ENCODE results near the gene FAM20C. TPM values are rescaled to one million over a fixed set of nuclear protein-coding genes. Genes with fewer than 3 reads are reported as not detected.

The FAM20C gene
- total RNA-seq, 1 donor from 2014 or later: 1.3 TPM

- no peak for DNase-seq (ENCODE audit: low read depth)
- Histone ChIP-seq H3K27me3 (ENCODE audit: control insufficient read depth, insufficient read depth, low read length) (no peaks in the 10 kb centered on the region), H3K36me3 (ENCODE audit: control insufficient read depth, insufficient read depth, low read length) (no peaks in the 10 kb centered on the region), H3K4me3 (ENCODE audit: low read depth, low read length) (no peak overlapping the region)
- no peak for FAIRE-seq
- TF ChIP-seq, protein P1, sequence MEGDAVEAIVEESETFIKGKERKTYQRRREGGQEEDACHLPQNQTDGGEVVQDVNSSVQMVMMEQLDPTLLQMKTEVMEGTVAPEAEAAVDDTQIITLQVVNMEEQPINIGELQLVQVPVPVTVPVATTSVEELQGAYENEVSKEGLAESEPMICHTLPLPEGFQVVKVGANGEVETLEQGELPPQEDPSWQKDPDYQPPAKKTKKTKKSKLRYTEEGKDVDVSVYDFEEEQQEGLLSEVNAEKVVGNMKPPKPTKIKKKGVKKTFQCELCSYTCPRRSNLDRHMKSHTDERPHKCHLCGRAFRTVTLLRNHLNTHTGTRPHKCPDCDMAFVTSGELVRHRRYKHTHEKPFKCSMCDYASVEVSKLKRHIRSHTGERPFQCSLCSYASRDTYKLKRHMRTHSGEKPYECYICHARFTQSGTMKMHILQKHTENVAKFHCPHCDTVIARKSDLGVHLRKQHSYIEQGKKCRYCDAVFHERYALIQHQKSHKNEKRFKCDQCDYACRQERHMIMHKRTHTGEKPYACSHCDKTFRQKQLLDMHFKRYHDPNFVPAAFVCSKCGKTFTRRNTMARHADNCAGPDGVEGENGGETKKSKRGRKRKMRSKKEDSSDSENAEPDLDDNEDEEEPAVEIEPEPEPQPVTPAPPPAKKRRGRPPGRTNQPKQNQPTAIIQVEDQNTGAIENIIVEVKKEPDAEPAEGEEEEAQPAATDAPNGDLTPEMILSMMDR (IDR thresholded peaks at IDR 0.05; ENCODE audit: insufficient read depth, low read length, severe bottlenecking): no peak
These were observed 60.6 kb downstream of the FAM20C start for GRCh38 chr7:252981-253380.

DNA sequence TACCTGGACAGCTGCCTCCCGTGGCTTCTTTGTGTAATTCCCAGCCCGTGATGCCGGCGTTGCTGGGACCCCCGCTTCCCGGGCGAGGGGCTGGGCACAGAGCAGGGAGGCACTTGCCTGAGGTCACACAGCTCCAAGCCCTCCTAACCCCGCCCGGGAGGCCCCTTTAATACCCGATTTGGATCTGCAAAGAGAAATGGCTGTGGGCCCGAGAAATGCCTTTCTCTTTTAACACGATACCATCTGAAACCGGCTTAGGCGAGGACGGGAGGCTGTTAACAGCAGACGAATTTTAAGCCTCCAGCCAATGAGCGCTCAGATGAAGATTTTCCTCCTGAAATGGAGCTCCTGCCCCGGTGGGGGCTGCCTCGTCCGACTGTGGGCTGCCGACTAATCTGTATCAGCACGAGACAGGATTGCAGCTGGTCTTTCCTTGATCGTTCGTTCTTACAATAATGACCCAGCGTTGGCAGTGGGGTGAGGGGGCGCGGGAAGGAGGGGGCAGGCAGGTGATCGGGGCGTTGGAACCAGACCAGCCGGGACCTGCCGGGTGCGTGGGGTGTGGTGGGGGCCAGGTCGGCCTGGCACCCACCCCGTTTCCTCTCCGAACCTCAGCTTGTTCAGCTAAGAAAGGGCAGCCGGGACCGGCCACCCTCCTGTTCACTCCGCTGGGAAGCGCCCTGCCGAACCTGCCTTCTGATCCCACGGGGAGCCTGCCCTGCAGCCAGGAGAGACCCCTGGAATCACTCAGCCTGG is 61.4 kb downstream of the FAM20C start:
- Histone ChIP-seq H3K4me3 (ENCODE audit: low read depth, low read length) (no peak overlapping the region), H3K36me3 (ENCODE audit: control insufficient read depth, insufficient read depth, low read length) (no peaks in the 10 kb centered on the region), H3K27me3 (ENCODE audit: control insufficient read depth, insufficient read depth, low read length) (no peaks in the 10 kb centered on the region)
- TF ChIP-seq, protein P1 (IDR thresholded peaks at IDR 0.05; ENCODE audit: insufficient read depth, low read length, severe bottlenecking): no peak
- DNase-seq (ENCODE audit: low read depth): no peak
- no peak for FAIRE-seq

DNA sequence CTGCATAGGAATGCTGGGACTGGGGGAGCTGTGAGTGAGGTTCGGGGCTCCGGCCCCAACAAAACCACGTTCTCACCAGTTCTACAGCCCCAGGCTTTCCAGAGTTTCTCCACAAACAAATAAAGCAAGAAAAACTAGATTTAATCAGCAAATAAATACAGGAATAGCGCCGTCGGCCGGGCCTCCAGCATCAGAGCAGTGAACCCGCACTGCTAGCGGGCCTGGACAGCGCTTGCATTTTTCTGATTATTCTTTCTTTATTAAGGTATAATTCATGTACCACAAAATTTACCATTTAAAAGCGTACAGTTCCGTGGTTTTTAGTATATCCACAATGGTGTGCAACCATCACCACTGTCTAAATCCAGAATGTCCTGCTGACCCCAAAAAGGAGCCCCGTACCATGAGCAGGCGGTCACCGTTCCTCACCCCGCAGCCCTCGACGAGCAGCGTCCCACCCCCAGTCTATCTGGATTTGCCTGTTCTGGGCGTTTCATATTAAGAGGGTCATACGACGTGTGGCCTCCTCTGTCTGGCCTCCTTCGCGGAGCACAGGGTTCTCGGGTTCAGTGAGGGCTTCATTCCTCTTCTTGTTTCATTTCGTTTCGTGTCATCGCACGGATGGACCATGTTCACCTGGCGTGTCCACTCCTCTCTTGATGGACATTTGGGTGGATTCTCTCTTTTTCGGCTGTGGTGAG is 62.1 kb downstream of the FAM20C start:
- TF ChIP-seq, protein P1 (IDR thresholded peaks at IDR 0.05; ENCODE audit: insufficient read depth, low read length, severe bottlenecking): no peak
- FAIRE-seq (no peak), DNase-seq (ENCODE audit: low read depth) (no peak)
- no peaks in the 10 kb centered on the region for H3K27me3 ChIP-seq (ENCODE audit: control insufficient read depth, insufficient read depth, low read length)
- H3K4me3 ChIP-seq (ENCODE audit: low read depth, low read length): no peak overlapping the region
- H3K36me3 ChIP-seq (ENCODE audit: control insufficient read depth, insufficient read depth, low read length): no peaks in the 10 kb centered on the region

GRCh38 chr7:255038-255435 is 62.7 kb downstream of the FAM20C start:
- TF ChIP-seq, protein P1 (IDR thresholded peaks at IDR 0.05; ENCODE audit: insufficient read depth, low read length, severe bottlenecking): no peak
- H3K27me3 ChIP-seq (ENCODE audit: control insufficient read depth, insufficient read depth, low read length): no peaks in the 10 kb centered on the region
- DNase-seq (ENCODE audit: low read depth) (no peak), FAIRE-seq (no peak)
- H3K4me3 ChIP-seq (ENCODE audit: low read depth, low read length): no peak overlapping the region
- H3K36me3 ChIP-seq (ENCODE audit: control insufficient read depth, insufficient read depth, low read length): no peaks in the 10 kb centered on the region

- FAIRE-seq: no peak
- no peaks in the 10 kb centered on the region for H3K36me3 ChIP-seq (ENCODE audit: control insufficient read depth, insufficient read depth, low read length)
These were observed 63.5 kb downstream of the FAM20C start for GRCh38 chr7:255721-256361.

More at GRCh38 chr7:255721-256361, 63.5 kb downstream of the FAM20C start:
- TF ChIP-seq, protein P1 (IDR thresholded peaks at IDR 0.05; ENCODE audit: insufficient read depth, low read length, severe bottlenecking): no peak
- no peak for DNase-seq (ENCODE audit: low read depth)
- Histone ChIP-seq H3K27me3 (ENCODE audit: control insufficient read depth, insufficient read depth, low read length) (no peaks in the 10 kb centered on the region), H3K4me3 (ENCODE audit: low read depth, low read length) (no peak overlapping the region)
